ENCODE measurements around the gene TSHZ1. TPM values are rescaled to one million over a fixed set of nuclear protein-coding genes. Genes with fewer than 3 reads are reported as not detected.

Gene TSHZ1
- total RNA-seq, 2 experiments from 2014 or later: 5.9 to 9.5 TPM

- no peaks in the 10 kb centered on the region for H3K79me2 ChIP-seq (ENCODE audit: insufficient read depth, low read depth, low read length)
These were observed 1.3 kb upstream of the TSHZ1 start, which contains the start of gene PTGR3 for GRCh38 chr18:75209129-75209950. Gene PTGR3, minus strand, starts transcription at chr18:75209139. Its CDS starts 81 bp downstream, at chr18:75209058.

GRCh38 chr18:75209951-75210258 is 692 bp upstream of the TSHZ1 start:
- Histone ChIP-seq H2AFZ (ENCODE audit: low read length) (peak overlapping the region; percentile 88; the same call in 1 of the 2 replicates), H4K20me1 (ENCODE audit: insufficient read depth, low read length) (no peaks in the 10 kb centered on the region; the same call in 1 of the 2 replicates), H3K27ac (ENCODE audit: low read depth, low read length, poor library complexity, severe bottlenecking) (peak overlapping the region; percentile 74), H3K4me2 (ENCODE audit: low read length) (peak overlapping the region; percentile 93), H3K4me1 (ENCODE audit: insufficient read depth, low read length, poor library complexity, severe bottlenecking) (peaks cover 13% of the 10 kb centered on the region), H3K36me3 (ENCODE audit: insufficient read depth, low read length) (no peaks in the 10 kb centered on the region), H3K9me3 (ENCODE audit: low read length) (no peaks in the 10 kb centered on the region), H3K9me2 (ENCODE audit: insufficient read depth, low read length) (no peaks in the 10 kb centered on the region), H3K79me2 (ENCODE audit: insufficient read depth, low read depth, low read length) (no peaks in the 10 kb centered on the region), H3K4me3 (ENCODE audit: low read depth, low read length, poor library complexity, severe bottlenecking) (peak overlapping the region; percentile 86)
- POLR2A ChIA-PET: no interaction called here
- CTCF ChIA-PET (ENCODE audit: unreplicated experiment): no interaction called here
- peak; percentile 22 for DNase-seq (ENCODE audit: low spot score)
- intact Hi-C loops (cut with micrococcal nuclease; ENCODE audit: unreplicated experiment): loop anchor here (5.0 to 10.0 kb wide), 3 partner anchors 613 to 1285 kb away; partner anchors contain the start of genes CNDP2, ZNF407 and ZNF516
- no TSS peak for BruUV-seq (replicated peaks)
- TF ChIP-seq CTCF (conservative IDR thresholded peaks at IDR 0.05; ENCODE audit: low read length) (no peak), EZH2phosphoT487 (IDR thresholded peaks at IDR 0.05; ENCODE audit: borderline replicate concordance, low read depth, low read length) (no peak)

More at GRCh38 chr18:75209129-75209950, 1.3 kb upstream of the TSHZ1 start, which contains the start of gene PTGR3:
- Histone ChIP-seq H3K9me2 (ENCODE audit: insufficient read depth, low read length) (no peaks in the 10 kb centered on the region), H3K4me1 (ENCODE audit: insufficient read depth, low read length, poor library complexity, severe bottlenecking) (peaks cover 13% of the 10 kb centered on the region), H3K9me3 (ENCODE audit: low read length) (no peaks in the 10 kb centered on the region), H3K36me3 (ENCODE audit: insufficient read depth, low read length) (no peaks in the 10 kb centered on the region), H3K4me3 (ENCODE audit: low read depth, low read length, poor library complexity, severe bottlenecking) (peak within 1 kb of the TSS; percentile 86), H4K20me1 (ENCODE audit: insufficient read depth, low read length) (no peaks in the 10 kb centered on the region; the same call in 1 of the 2 replicates), H2AFZ (ENCODE audit: low read length) (peak within 1 kb of the TSS; percentile 88; the same call in 1 of the 2 replicates), H3K27ac (ENCODE audit: low read depth, low read length, poor library complexity, severe bottlenecking) (peak within 1 kb of the TSS; percentile 74), H3K4me2 (ENCODE audit: low read length) (peak within 1 kb of the TSS; percentile 93)
- ChIA-PET CTCF (ENCODE audit: unreplicated experiment) (no interaction called here), POLR2A (no interaction called here)
- TF ChIP-seq CTCF (conservative IDR thresholded peaks at IDR 0.05; ENCODE audit: low read length): no peak
- no peak for TF ChIP-seq EZH2phosphoT487 (IDR thresholded peaks at IDR 0.05; ENCODE audit: borderline replicate concordance, low read depth, low read length)
- BruUV-seq (replicated peaks): no TSS peak
- intact Hi-C loops (cut with micrococcal nuclease; ENCODE audit: unreplicated experiment): loop anchor here (5.0 kb wide), 1 partner anchor 612 kb away; the partner anchor contains the start of gene ZNF407
- peak; percentile 70 for DNase-seq (ENCODE audit: low spot score)
